Activated CD8-positive, alpha-beta memory T cell treated with anti-CD3 and anti-CD28 coated beads for 1 hour (primary cell): ENCODE measurements around the gene ANXA7.
"Not testable (repeated sequence)": the region's sequence is repeated elsewhere in the genome, so short reads cannot be mapped to it uniquely, and the experiment has no call there.

ENCODE experiments used
- DNase-seq, 2 donors: peaks; one replicate each; pipeline ENCODE4 v3.0.0-alpha.2; 2020; ENCODE audit warnings: low read depth in 1 of 2; ENCODE audit errors: extremely low read depth in 1 of 2

The ANXA7 gene

GRCh38 chr10:73408061-73408460, 5.8 kb downstream of the ANXA7 start:
- DNase-seq, result no peak

- no peak for DNase-seq
Measured at GRCh38 chr10:73407495-73407894, 6.4 kb downstream of the ANXA7 start.

- no peak for DNase-seq
Measured at GRCh38 chr10:73406846-73407245, 7.0 kb downstream of the ANXA7 start.

- no peak for DNase-seq
Measured at GRCh38 chr10:73405556-73405955, 8.3 kb downstream of the ANXA7 start.

- no peak for DNase-seq
Measured at GRCh38 chr10:73404690-73405089, 9.2 kb downstream of the ANXA7 start.

GRCh38 chr10:73401636-73402035, 12.2 kb downstream of the ANXA7 start:
- no peak for DNase-seq

- no peak for DNase-seq
Measured at GRCh38 chr10:73399063-73399462, 14.8 kb downstream of the ANXA7 start.

GRCh38 chr10:73398024-73398423, 15.8 kb downstream of the ANXA7 start:
- no peak for DNase-seq

GRCh38 chr10:73394325-73394724, 19.5 kb downstream of the ANXA7 start:
- not testable (repeated sequence) for DNase-seq

GRCh38 chr10:73388228-73388627, 25.6 kb downstream of the ANXA7 start:
- no peak for DNase-seq

GRCh38 chr10:73386583-73386982, 27.3 kb downstream of the ANXA7 start:
- DNase-seq, result no peak

- DNase-seq, result no peak
Measured at GRCh38 chr10:73379064-73379748, 34.7 kb downstream of the ANXA7 start.

- DNase-seq, result no peak
Measured at GRCh38 chr10:73376679-73377078, 37.2 kb downstream of the ANXA7 start.

GRCh38 chr10:73368238-73368637, 45.6 kb downstream of the ANXA7 start:
- no peak for DNase-seq

GRCh38 chr10:73366381-73367298, 47.2 kb downstream of the ANXA7 start:
- no peak for DNase-seq

- no peak for DNase-seq
Measured at GRCh38 chr10:73364964-73365363, 48.9 kb downstream of the ANXA7 start.

- no peak for DNase-seq
Measured at GRCh38 chr10:73359492-73359891, 54.4 kb downstream of the ANXA7 start.

GRCh38 chr10:73358331-73359279, 55.3 kb downstream of the ANXA7 start, which contains the start of gene CFAP70:
TSS of gene CFAP70 (minus strand) at chr10:73358864. CDS start at chr10:73354796, 4,068 bp downstream.
- peak; percentile 84 for DNase-seq

- DNase-seq, result no peak
Measured at GRCh38 chr10:73357821-73358220, 56.0 kb downstream of the ANXA7 start.

GRCh38 chr10:73357166-73357565, 56.7 kb downstream of the ANXA7 start:
- DNase-seq, result no peak

- DNase-seq, result no peak
Measured at GRCh38 chr10:73344269-73344668, 69.6 kb downstream of the ANXA7 start.
